Epithelial cell of esophagus (primary cell): ENCODE data around the gene GRK6.

Experiments used
- DNase-seq: peaks from one replicate; pipeline ENCODE4 v3.0.0; 2010; ENCODE audit warnings: low read depth
- H3K4me3 ChIP-seq: 2 replicates; pipeline ENCODE4 v1.5.1; 2011; ENCODE audit warnings: mild to moderate bottlenecking, low read length, control low read depth
- TF ChIP-seq, protein P1 (sequence below): IDR thresholded peaks from 2 replicates; pipeline ENCODE4 v1.5.1; 2011; ENCODE audit warnings: low read depth, mild to moderate bottlenecking, low read length, control low read depth, inconsistent platforms; ENCODE audit not compliant: insufficient read depth; ENCODE audit errors: missing control alignments

GRK6 gene

DNA sequence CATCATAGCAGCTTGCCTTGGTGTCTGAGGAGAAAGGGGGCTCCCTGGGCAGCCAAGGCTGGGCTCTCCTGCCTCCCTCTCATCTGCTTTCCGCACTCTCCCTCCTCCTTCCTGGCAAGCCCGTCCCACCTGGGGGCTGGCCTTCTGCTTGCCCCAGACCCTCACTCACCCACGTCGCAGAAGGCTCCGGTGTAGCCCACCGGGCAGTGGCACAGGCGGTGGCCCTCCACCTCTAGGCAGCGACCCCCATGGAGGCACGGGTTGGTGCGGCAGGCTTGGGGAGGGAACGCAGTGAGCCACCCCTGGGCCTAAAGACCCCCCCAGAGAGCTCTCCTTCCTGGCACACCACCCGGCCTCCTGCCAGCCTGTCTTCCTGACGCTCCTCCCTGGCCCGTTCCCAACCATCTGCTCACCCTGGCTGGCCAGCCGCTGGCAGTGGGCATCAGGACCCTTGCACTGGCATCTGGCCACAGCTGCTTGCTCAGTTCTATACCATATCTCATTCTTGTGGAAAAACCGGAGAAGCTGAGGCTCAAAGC, 21.8 kb upstream of the GRK6 start:
- TF ChIP-seq, protein P1, sequence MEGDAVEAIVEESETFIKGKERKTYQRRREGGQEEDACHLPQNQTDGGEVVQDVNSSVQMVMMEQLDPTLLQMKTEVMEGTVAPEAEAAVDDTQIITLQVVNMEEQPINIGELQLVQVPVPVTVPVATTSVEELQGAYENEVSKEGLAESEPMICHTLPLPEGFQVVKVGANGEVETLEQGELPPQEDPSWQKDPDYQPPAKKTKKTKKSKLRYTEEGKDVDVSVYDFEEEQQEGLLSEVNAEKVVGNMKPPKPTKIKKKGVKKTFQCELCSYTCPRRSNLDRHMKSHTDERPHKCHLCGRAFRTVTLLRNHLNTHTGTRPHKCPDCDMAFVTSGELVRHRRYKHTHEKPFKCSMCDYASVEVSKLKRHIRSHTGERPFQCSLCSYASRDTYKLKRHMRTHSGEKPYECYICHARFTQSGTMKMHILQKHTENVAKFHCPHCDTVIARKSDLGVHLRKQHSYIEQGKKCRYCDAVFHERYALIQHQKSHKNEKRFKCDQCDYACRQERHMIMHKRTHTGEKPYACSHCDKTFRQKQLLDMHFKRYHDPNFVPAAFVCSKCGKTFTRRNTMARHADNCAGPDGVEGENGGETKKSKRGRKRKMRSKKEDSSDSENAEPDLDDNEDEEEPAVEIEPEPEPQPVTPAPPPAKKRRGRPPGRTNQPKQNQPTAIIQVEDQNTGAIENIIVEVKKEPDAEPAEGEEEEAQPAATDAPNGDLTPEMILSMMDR, result no peak
- peak overlapping the region; percentile 63 for H3K4me3 ChIP-seq
- DNase-seq, result no peak

DNA sequence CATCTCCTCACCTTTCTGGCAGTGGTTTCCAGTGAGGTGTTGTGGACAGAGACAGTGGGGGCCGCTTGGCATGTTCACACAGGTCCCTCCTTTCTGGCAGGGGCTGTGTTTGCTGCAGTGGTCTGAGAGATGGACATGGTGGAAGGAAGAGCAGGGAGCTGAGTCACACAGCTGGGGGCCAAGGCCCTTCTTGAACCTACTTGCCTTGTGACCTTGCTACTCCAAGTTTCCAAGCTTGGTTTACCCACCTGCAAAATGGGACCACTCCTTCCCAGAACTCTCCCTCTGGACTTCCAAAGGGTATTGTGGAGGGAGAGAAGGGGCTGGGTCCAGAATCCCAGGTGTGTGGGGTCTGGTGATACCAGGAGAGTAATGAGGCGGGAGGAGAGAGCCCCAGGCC, 21.2 kb upstream of the GRK6 start:
- H3K4me3 ChIP-seq, result no peak overlapping the region
- DNase-seq, result no peak
- TF ChIP-seq, protein P1, result no peak

DNA sequence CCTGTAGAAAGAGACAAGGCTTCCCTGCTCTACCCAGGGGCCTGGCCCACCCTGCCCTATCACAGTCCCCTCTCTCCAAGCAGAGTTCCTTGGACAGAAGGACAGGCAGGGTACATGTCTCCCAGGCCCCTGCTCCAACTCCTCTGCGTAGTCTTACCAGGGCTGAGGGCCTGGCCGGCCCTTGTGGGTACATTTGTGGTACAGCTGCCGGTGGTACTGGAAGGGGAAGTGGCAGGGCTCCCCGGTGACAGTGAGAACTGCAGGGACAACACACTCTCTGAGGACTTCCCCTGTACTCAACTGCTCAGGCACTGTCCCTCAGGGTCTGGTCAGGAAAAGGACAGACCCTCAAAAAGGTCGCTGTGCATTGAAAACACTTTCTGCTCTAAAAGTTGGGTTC, 20.7 kb upstream of the GRK6 start:
- no peak for DNase-seq
- TF ChIP-seq, protein P1, result no peak
- no peak overlapping the region for H3K4me3 ChIP-seq

DNA sequence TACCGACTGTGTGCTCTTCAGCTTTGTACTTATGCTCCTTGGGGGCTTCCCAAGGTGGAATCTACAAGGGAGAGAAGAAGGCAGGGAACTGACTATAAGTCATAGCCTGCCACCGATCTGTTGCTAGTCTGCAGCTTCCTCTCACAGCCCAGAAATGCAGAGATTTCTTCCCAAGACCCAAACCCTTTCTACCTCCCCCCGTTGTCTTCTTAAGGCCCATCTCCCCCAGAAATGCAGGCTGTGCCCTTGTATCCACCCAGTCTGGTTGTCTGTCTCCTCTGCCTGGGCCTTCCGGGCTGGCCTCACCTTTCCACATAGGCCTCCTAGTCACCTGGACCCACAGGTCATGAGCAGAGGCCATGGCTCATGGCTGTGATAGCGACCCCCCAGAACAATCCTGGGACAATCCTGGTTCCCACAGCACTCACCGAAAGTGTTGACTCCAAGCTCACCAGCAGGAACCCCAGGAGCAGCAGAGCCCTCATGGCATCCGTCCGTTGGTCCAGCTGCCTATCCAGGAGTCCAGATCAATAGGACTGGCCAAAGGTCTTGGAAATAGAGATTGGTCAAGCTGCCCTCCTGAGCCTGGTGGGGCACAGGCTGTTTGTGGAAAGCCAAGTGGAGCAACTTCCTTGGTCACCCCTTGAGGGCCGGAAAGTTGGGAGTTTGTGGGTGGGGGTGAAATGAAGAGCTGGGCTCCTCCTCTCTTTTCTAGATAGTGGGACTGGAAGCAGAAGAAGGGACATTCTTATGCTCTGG, 17.3 kb upstream of the GRK6 start, which contains the start of gene F12:
F12 (minus strand) TSS at position 522 of the 759 bp plus-strand sequence; CDS start at position 485, 37 bp downstream.
- no peak within 1 kb of the TSS for H3K4me3 ChIP-seq

DNA sequence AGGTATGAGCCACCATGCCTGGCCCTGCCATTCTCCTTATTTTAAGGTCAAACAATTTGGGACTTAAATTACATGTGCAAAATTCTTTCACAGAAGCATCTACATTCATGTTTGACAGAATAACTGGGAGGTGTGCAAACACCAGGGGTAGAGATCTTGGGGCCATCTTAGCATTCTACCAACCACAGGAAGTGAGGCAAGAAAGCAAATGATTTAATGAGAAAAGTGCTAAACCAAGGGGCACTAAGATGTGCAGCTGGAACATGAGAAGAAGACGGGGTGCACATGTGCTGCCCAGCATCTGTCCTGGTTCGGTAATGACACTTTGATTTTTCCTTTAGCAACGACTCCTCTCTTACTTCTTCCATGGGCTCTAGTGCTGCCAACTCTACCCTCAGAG, 15.9 kb upstream of the GRK6 start:
- H3K4me3 ChIP-seq, result no peak overlapping the region
- TF ChIP-seq, protein P1, result no peak
- no peak for DNase-seq

More for the DNA sequence above, 17.3 kb upstream of the GRK6 start, which contains the start of gene F12:
- no peak for DNase-seq
- TF ChIP-seq, protein P1, result no peak

DNA sequence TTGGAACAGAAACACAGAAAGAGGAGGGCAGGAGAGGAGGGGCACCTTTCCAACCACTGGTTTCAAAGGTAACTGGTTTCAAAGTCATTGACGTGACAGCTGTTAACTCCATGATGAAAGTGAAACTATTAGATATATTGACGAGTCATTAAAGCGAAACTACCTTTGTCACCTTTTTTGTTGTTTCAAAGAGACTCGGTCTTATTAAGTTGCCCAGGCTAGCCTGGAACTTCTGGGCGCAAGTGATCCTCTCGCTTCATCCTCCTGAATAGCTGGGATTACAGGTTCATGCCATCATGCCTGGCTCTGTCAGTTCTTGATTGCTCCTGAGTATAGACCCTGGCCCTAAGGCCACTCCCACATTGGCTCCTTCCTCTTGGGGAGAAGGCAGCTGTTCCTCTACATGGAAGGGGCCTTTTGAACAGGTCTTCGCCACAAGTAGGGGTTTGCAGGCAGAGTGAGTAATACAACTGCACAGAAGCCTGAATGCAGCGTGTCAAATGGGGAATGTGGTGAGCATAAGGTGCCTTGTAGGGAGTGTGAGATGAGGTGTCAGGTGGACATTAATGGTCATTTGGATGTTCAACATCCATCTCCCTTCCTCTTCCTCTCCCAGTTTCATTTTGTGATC, 13.8 kb upstream of the GRK6 start:
- no peak for DNase-seq
- TF ChIP-seq, protein P1, result no peak
- no peak overlapping the region for H3K4me3 ChIP-seq
